Prostate gland (tissue), 2 donors: ENCODE results near the gene KRT76.

Experiments used
- CTCF ChIP-seq, 4 experiments: fragments of 200-600 bp in 2 of 4; fragments of 450-650 bp in 2 of 4; sonication (generic) in 2 of 4; IDR thresholded peaks; 1 replicate in 3 of 4; 2 replicates in 1 of 4; pipeline ENCODE4 v1.5.1; 2016 to 2019; ENCODE audit warnings: antibody characterized with exemption in 4 of 4, mild to moderate bottlenecking in 2 of 4, moderate library complexity in 2 of 4
- POLR2A ChIP-seq: fragments of 450-650 bp; IDR thresholded peaks from one replicate; pipeline ENCODE4 v1.6.1; 2016; ENCODE audit warnings: antibody characterized with exemption, mild to moderate bottlenecking
- POLR2AphosphoS5 ChIP-seq: sonication (generic); formaldehyde crosslinking; IDR thresholded peaks from one replicate; pipeline ENCODE4 v1.6.1; 2017; ENCODE audit warnings: antibody characterized with exemption

DNA sequence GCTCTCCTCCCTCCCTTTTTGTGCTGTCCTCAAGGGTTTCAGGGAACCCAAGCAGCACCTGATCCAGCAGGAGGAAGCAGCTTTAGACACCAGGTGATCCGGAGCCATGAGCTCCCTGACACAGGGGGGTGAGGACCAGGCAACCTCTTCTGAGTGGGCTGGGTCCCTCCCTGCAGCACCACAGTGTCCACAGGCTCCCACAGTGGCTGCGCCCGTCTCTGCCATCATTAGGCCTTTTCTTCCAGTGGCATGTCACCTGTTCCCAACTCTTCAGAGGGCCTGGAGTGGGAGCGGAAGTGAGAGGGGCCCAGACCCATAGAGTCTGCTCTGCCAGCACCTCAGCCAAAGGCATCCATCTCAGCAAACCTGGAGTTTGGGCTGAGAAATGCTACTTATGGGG is 421 bp upstream of the KRT76 start:
- no peak for TF ChIP-seq CTCF (IDR thresholded peaks at IDR 0.05)
- TF ChIP-seq POLR2AphosphoS5 = no peak
- TF ChIP-seq POLR2A = no peak
